Measurements from ENCODE around the gene SZRD1. TPM values are rescaled to one million over a fixed set of nuclear protein-coding genes. Genes with fewer than 3 reads are reported as not detected.

SZRD1 gene
- total RNA-seq, 1 experiment from 2014 or later, result 175 TPM

DNA sequence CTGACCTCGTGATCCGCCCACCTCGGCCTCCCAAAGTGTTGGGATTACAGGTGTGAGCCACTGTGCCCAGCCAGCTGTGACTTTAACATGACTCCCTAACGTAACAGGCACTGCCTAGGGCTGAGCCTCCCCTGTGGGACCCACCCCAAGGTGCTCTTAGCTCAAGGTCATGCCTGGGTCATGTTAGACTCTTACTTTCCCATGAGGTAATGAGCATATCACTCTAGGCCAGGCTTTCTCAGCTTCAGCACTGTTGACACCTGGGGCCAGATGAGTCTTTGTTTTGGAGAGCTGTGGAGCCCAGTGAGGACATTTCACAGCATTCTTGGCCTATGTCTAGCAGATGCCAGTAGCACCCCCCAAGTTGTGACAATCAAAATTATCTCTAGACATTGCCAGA lies 78.0 kb downstream of the SZRD1 start:
- no peak for TF ChIP-seq SIN3A (IDR thresholded peaks at IDR 0.05; ENCODE audit: borderline replicate concordance, insufficient read depth, low read depth, low read length)
- TF ChIP-seq, protein P1, sequence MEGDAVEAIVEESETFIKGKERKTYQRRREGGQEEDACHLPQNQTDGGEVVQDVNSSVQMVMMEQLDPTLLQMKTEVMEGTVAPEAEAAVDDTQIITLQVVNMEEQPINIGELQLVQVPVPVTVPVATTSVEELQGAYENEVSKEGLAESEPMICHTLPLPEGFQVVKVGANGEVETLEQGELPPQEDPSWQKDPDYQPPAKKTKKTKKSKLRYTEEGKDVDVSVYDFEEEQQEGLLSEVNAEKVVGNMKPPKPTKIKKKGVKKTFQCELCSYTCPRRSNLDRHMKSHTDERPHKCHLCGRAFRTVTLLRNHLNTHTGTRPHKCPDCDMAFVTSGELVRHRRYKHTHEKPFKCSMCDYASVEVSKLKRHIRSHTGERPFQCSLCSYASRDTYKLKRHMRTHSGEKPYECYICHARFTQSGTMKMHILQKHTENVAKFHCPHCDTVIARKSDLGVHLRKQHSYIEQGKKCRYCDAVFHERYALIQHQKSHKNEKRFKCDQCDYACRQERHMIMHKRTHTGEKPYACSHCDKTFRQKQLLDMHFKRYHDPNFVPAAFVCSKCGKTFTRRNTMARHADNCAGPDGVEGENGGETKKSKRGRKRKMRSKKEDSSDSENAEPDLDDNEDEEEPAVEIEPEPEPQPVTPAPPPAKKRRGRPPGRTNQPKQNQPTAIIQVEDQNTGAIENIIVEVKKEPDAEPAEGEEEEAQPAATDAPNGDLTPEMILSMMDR (IDR thresholded peaks at IDR 0.05), result no peak
- no peak for TF ChIP-seq POLR2AphosphoS5 (IDR thresholded peaks at IDR 0.05; ENCODE audit: low read depth, low read length)
- TF ChIP-seq TCF7L2 (IDR thresholded peaks at IDR 0.05; ENCODE audit: low read depth, low read length), result no peak
- BruUV-seq (replicated peaks), result no TSS peak
- intact Hi-C loops (cut with micrococcal nuclease; ENCODE audit: unreplicated experiment) (no loop called here), in situ Hi-C loops (cut with HindIII; ENCODE audit: low pct_unique_long_range_greater_than_20kb, low sequenced_read_pairs) (no loop called here)
- Histone ChIP-seq H3K4me1 (ENCODE audit: control insufficient read depth, insufficient read depth, low read length) (no peaks in the 10 kb centered on the region), H3K27ac (ENCODE audit: low read length) (no peak overlapping the region), H3K36me3 (ENCODE audit: control insufficient read depth, insufficient read depth, low read length) (peaks cover 8% of the 10 kb centered on the region), H3K27me3 (ENCODE audit: control insufficient read depth, insufficient read depth, low read length) (no peaks in the 10 kb centered on the region), H3K9me3 (ENCODE audit: control insufficient read depth, insufficient read depth, low read depth, low read length) (no peaks in the 10 kb centered on the region), H3K4me3 (ENCODE audit: low read depth in 2 of 2, low read length in 2 of 2) (no peak overlapping the region)
- DNase-seq (ENCODE audit: low read depth, low spot score) (no peak), ATAC-seq (no peak)
- ChIA-PET CTCF (no interaction called here), POLR2A (no interaction called here)

DNA sequence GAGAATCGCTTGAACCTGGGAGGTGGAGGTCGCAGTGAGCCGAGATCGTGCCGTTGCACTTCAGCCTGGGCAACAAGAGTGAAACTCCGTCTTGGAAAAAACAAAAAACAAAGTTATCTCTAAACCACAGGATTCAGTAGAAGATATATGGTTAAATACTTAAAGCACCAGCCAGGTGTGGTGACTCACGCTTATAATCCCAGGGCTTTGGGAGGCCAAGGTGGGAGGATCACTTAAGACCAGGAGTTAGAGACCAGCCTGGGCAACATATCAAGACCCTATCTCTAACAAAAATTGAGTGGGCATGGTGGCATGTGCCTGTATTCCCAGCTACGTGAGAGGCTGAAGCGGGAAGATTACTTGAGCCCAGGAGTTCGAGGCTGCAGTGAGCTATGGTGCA lies 79.1 kb downstream of the SZRD1 start:
- ATAC-seq, result no peak
- H3K27me3 ChIP-seq (ENCODE audit: control insufficient read depth, insufficient read depth, low read length), result no peaks in the 10 kb centered on the region
- BruUV-seq (replicated peaks), result no TSS peak
- no peaks in the 10 kb centered on the region for H3K4me1 ChIP-seq (ENCODE audit: control insufficient read depth, insufficient read depth, low read length)
- no peaks in the 10 kb centered on the region for H3K9me3 ChIP-seq (ENCODE audit: control insufficient read depth, insufficient read depth, low read depth, low read length)
- peaks cover 8% of the 10 kb centered on the region for H3K36me3 ChIP-seq (ENCODE audit: control insufficient read depth, insufficient read depth, low read length)
- no peak for TF ChIP-seq TCF7L2 (IDR thresholded peaks at IDR 0.05; ENCODE audit: low read depth, low read length)
- TF ChIP-seq, protein P1 (IDR thresholded peaks at IDR 0.05), result no peak
- no peak for TF ChIP-seq SIN3A (IDR thresholded peaks at IDR 0.05; ENCODE audit: borderline replicate concordance, insufficient read depth, low read depth, low read length)
- TF ChIP-seq, protein P2, sequence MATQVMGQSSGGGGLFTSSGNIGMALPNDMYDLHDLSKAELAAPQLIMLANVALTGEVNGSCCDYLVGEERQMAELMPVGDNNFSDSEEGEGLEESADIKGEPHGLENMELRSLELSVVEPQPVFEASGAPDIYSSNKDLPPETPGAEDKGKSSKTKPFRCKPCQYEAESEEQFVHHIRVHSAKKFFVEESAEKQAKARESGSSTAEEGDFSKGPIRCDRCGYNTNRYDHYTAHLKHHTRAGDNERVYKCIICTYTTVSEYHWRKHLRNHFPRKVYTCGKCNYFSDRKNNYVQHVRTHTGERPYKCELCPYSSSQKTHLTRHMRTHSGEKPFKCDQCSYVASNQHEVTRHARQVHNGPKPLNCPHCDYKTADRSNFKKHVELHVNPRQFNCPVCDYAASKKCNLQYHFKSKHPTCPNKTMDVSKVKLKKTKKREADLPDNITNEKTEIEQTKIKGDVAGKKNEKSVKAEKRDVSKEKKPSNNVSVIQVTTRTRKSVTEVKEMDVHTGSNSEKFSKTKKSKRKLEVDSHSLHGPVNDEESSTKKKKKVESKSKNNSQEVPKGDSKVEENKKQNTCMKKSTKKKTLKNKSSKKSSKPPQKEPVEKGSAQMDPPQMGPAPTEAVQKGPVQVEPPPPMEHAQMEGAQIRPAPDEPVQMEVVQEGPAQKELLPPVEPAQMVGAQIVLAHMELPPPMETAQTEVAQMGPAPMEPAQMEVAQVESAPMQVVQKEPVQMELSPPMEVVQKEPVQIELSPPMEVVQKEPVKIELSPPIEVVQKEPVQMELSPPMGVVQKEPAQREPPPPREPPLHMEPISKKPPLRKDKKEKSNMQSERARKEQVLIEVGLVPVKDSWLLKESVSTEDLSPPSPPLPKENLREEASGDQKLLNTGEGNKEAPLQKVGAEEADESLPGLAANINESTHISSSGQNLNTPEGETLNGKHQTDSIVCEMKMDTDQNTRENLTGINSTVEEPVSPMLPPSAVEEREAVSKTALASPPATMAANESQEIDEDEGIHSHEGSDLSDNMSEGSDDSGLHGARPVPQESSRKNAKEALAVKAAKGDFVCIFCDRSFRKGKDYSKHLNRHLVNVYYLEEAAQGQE (IDR thresholded peaks at IDR 0.05; ENCODE audit: insufficient read depth in 1 of 2, low read depth in 2 of 2, low read length in 1 of 2), result no peak
- TF ChIP-seq POLR2AphosphoS5 (IDR thresholded peaks at IDR 0.05; ENCODE audit: low read depth, low read length), result no peak
- POLR2A ChIA-PET, result no interaction called here
- intact Hi-C loops (cut with micrococcal nuclease; ENCODE audit: unreplicated experiment), result no loop called here
- no peak overlapping the region for H3K27ac ChIP-seq (ENCODE audit: low read length)
- no peak for DNase-seq (ENCODE audit: low read depth, low spot score)
- CTCF ChIA-PET, result no interaction called here
- no peak overlapping the region for H3K4me3 ChIP-seq (ENCODE audit: low read depth in 2 of 2, low read length in 2 of 2)
- in situ Hi-C loops (cut with HindIII; ENCODE audit: low pct_unique_long_range_greater_than_20kb, low sequenced_read_pairs), result no loop called here

Data from Panc1 (cell line).